Trophoblast cell (in vitro differentiated cells and primary cell): ENCODE results near the gene CTIF.

ENCODE experiments used
- DNase-seq, 2 donors: peaks; one replicate each; pipeline ENCODE4 v3.0.0-alpha.2; 2016
- H2AFZ ChIP-seq: 2 replicates; pipeline ENCODE4 v1.6.1; 2013; ENCODE audit warnings: low read length, moderate library complexity, mild to moderate bottlenecking; ENCODE audit not compliant: insufficient read depth, poor library complexity
- H2AK5ac ChIP-seq: 2 replicates; pipeline ENCODE4 v1.6.1; 2013; ENCODE audit warnings: mild to moderate bottlenecking, low read length
- H2BK120ac ChIP-seq: 2 replicates; pipeline ENCODE4 v1.6.1; 2013; ENCODE audit warnings: low read length, mild to moderate bottlenecking, moderate library complexity; ENCODE audit not compliant: insufficient read depth, poor library complexity
- H2BK12ac ChIP-seq: 2 replicates; pipeline ENCODE4 v1.6.1; 2013; ENCODE audit warnings: mild to moderate bottlenecking, low read length, moderate library complexity
- H2BK5ac ChIP-seq: 2 replicates; pipeline ENCODE4 v1.6.1; 2013; ENCODE audit warnings: low read length, low read depth, moderate library complexity, mild to moderate bottlenecking; ENCODE audit not compliant: poor library complexity
- H3K14ac ChIP-seq: 2 replicates; pipeline ENCODE4 v1.6.1; 2013; ENCODE audit warnings: mild to moderate bottlenecking, low read length
- H3K18ac ChIP-seq: 2 replicates; pipeline ENCODE4 v1.6.1; 2013; ENCODE audit warnings: mild to moderate bottlenecking, low read length
- H3K23ac ChIP-seq: 2 replicates; pipeline ENCODE4 v1.6.1; 2013; ENCODE audit warnings: low read length
- H3K27ac ChIP-seq: 2 replicates; pipeline ENCODE4 v1.5.1; 2013; ENCODE audit warnings: low read depth, mild to moderate bottlenecking, inconsistent platforms, low read length, moderate library complexity
- H3K27me3 ChIP-seq: 2 replicates; pipeline ENCODE4 v1.6.1; 2013; ENCODE audit warnings: inconsistent platforms, mild to moderate bottlenecking, low read length, moderate library complexity; ENCODE audit not compliant: insufficient read depth
- H3K36me3 ChIP-seq, 2 experiments: 1 replicate in 1 of 2; 2 replicates in 1 of 2; pipeline ENCODE4 v1.6.1; 2013; ENCODE audit warnings: low read length in 2 of 2, mild to moderate bottlenecking in 2 of 2, moderate library complexity in 1 of 2; ENCODE audit not compliant: insufficient read depth in 2 of 2, control insufficient read depth in 1 of 2
- H3K4ac ChIP-seq: 2 replicates; pipeline ENCODE4 v1.6.1; 2013; ENCODE audit warnings: low read depth, mild to moderate bottlenecking, low read length, moderate library complexity
- H3K4me1 ChIP-seq, 2 experiments: 1 replicate in 1 of 2; 2 replicates in 1 of 2; pipeline ENCODE4 v1.6.1; 2013; ENCODE audit warnings: low read length in 2 of 2, mild to moderate bottlenecking in 2 of 2, moderate library complexity in 1 of 2; ENCODE audit not compliant: insufficient read depth in 2 of 2, control insufficient read depth in 1 of 2
- H3K4me2 ChIP-seq: 2 replicates; pipeline ENCODE4 v1.6.1; 2013; ENCODE audit warnings: inconsistent platforms, mild to moderate bottlenecking, low read length, moderate library complexity
- H3K4me3 ChIP-seq: 2 replicates; pipeline ENCODE4 v1.5.1; 2013; ENCODE audit warnings: mild to moderate bottlenecking, low read depth, low read length, inconsistent platforms
- H3K79me1 ChIP-seq: one replicate; pipeline ENCODE4 v1.6.1; 2013; ENCODE audit warnings: low read length
- H3K79me2 ChIP-seq: 2 replicates; pipeline ENCODE4 v1.6.1; 2013; ENCODE audit warnings: low read length, mild to moderate bottlenecking; ENCODE audit not compliant: control insufficient read depth, insufficient read depth, poor library complexity
- H3K9ac ChIP-seq: 2 replicates; pipeline ENCODE4 v1.6.1; 2013; ENCODE audit warnings: mild to moderate bottlenecking, low read length
- H3K9me3 ChIP-seq: 2 replicates; pipeline ENCODE4 v1.6.1; 2013; ENCODE audit warnings: low read depth, mild to moderate bottlenecking, control low read depth, inconsistent platforms, low read length; ENCODE audit not compliant: insufficient read depth
- H4K12ac ChIP-seq: 2 replicates; pipeline ENCODE4 v1.6.1; 2013; ENCODE audit warnings: low read depth, mild to moderate bottlenecking, low read length, moderate library complexity
- H4K8ac ChIP-seq: 2 replicates; pipeline ENCODE4 v1.6.1; 2013; ENCODE audit warnings: low read depth, mild to moderate bottlenecking, low read length, moderate library complexity
- H4K91ac ChIP-seq: one replicate; pipeline ENCODE4 v1.6.1; 2013; ENCODE audit warnings: low read depth, mild to moderate bottlenecking, low read length, moderate library complexity
- WGBS: extraction: QIAGEN DNeasy Blood & Tissue Kit; methylation state at CpG from one replicate; pipeline ENCODE4 v1.1.7; 2013; ENCODE audit warnings: missing lambda C conversion rate; ENCODE audit not compliant: insufficient read length, insufficient coverage; ENCODE audit errors: extremely low coverage; 5-methylcytosine and 5-hydroxymethylcytosine counted together

CTIF gene

DNA sequence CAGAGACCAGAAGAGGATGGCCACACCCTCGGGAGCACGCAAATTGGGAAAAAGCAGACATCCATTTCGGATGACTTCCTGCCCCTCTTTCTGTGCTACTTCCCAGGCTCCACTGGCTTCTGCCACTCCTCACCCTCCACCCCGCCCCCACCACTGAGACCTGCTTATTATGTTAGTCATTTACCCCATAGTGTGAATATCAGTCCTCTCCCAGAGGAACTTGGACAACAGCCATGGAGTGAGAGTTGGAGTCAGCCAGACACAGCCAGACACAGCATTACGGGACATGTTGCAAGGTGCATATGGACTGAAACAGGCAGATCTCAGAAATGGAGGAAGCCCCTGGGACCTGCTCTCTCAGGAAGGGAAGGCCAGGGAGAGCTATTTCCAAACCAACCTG lies 51.8 kb downstream of the CTIF start:
- Histone ChIP-seq H3K14ac (no peak overlapping the region), H3K27ac (no peak overlapping the region), H3K4me3 (no peak overlapping the region), H3K18ac (no peak overlapping the region), H3K36me3 (peaks cover 0 to 1% of the 10 kb centered on the region in 2 experiments), H3K4me1 (peaks cover 5 to 9% of the 10 kb centered on the region in 2 experiments), H3K27me3 (no peaks in the 10 kb centered on the region), H2AFZ (no peak overlapping the region), H3K9ac (no peak overlapping the region), H2BK120ac (no peak overlapping the region), H3K79me1 (no peaks in the 10 kb centered on the region), H2BK12ac (no peak overlapping the region), H3K4ac (no peak overlapping the region), H3K23ac (no peak overlapping the region), H2BK5ac (no peak overlapping the region), H3K79me2 (peaks cover 2% of the 10 kb centered on the region), H4K12ac (no peak overlapping the region), H3K9me3 (no peaks in the 10 kb centered on the region), H4K8ac (no peak overlapping the region), H3K4me2 (no peak overlapping the region), H2AK5ac (no peak overlapping the region), H4K91ac (no peak overlapping the region)
- no peak for DNase-seq
- WGBS: no CpG with 5 or more reads among the region's 5 CpGs

DNA sequence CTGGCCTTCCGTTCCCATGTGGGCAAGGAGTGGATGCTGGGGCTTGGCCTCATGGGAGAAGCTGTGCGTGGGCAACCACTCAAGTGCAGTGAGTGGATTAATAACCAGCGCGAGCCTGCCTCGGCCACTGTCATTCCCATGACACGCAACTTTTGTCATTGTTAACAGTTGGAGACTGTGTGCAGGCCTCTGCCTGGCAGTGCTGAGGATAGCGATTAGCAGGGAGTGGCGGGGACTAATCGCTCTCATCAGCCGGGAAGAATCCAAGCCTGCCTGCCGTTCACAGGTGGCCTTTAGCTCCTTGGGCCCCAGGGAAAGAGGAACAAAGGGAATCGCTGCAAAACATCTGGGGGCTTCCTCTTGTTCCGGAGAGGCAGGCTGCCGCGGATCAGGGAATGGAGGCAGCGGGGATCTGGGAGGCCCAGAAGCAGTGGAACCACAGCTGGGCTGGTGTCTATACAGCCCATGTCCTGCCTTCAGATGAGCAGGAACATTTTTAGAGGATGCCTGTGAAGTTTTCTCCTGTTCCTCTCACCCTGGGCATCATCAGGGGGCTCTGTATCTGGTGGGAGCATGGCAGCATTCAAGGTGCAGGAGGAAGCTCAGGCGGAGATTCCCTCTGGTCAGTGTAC lies 53.8 kb downstream of the CTIF start:
- Histone ChIP-seq H3K4ac (no peak overlapping the region), H3K79me1 (no peaks in the 10 kb centered on the region), H3K27ac (no peak overlapping the region), H3K18ac (no peak overlapping the region), H3K9ac (no peak overlapping the region), H3K9me3 (no peaks in the 10 kb centered on the region), H4K91ac (no peak overlapping the region), H3K79me2 (peaks cover 2% of the 10 kb centered on the region), H3K36me3 (peaks cover 0 to 3% of the 10 kb centered on the region in 2 experiments), H2BK12ac (no peak overlapping the region), H2BK120ac (no peak overlapping the region), H3K4me1 (peaks cover 5 to 9% of the 10 kb centered on the region in 2 experiments), H3K27me3 (no peaks in the 10 kb centered on the region), H4K12ac (no peak overlapping the region), H3K4me2 (no peak overlapping the region), H3K4me3 (no peak overlapping the region), H3K14ac (no peak overlapping the region), H2AFZ (no peak overlapping the region), H4K8ac (no peak overlapping the region), H2AK5ac (no peak overlapping the region), H2BK5ac (no peak overlapping the region), H3K23ac (no peak overlapping the region)
- no CpG with 5 or more reads among the region's 17 CpGs for WGBS
- peak in 1 of 2 donors; percentile 48 for DNase-seq

DNA sequence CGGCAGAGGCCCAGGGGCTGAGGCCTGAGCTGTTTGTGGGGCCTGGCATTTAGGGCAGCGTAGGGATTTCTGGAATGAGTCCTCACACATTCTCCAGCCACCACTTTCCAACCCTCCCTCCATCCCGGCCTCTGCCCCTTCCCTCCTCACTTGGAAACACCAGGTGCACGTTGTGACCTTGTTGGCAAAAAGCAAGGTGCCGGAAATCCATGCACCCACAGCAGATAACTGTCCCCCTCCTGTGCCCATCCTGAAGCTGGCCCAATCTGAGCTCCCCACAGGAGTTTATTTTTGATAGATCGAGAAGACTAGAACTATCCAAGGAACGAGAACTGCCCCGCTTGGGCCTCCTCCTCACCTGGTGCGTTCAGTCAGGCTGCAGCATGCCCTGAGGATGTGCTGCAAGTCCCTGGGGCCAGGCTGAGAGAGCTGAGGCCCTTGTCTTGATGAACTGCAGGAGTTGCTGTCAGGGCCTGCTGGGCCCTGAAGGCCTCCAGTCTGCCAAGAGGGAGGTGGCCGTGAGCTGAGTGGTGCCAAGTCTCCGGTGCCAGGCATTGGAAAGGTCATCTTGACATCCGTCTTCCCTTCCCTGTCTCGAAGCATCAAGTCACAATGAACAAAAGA lies 55.8 kb downstream of the CTIF start:
- H3K4ac ChIP-seq: no peak overlapping the region
- H2BK5ac ChIP-seq: no peak overlapping the region
- no peak overlapping the region for H4K8ac ChIP-seq
- no peaks in the 10 kb centered on the region for H3K27me3 ChIP-seq
- peak; percentile 50 to 73 for DNase-seq
- no peak overlapping the region for H3K18ac ChIP-seq
- H2BK120ac ChIP-seq: no peak overlapping the region
- H2AFZ ChIP-seq: no peak overlapping the region
- H3K27ac ChIP-seq: no peak overlapping the region
- H4K91ac ChIP-seq: no peak overlapping the region
- no peak overlapping the region for H2BK12ac ChIP-seq
- H3K9ac ChIP-seq: no peak overlapping the region
- no CpG with 5 or more reads among the region's 13 CpGs for WGBS
- H3K9me3 ChIP-seq: peaks cover 2% of the 10 kb centered on the region
- H3K36me3 ChIP-seq: peaks cover 0 to 3% of the 10 kb centered on the region in 2 experiments
- peaks cover 5 to 9% of the 10 kb centered on the region in 2 experiments for H3K4me1 ChIP-seq
- H3K4me2 ChIP-seq: no peak overlapping the region
- H4K12ac ChIP-seq: no peak overlapping the region
- no peak overlapping the region for H3K14ac ChIP-seq
- H2AK5ac ChIP-seq: no peak overlapping the region
- no peaks in the 10 kb centered on the region for H3K79me1 ChIP-seq
- no peak overlapping the region for H3K23ac ChIP-seq
- H3K4me3 ChIP-seq: no peak overlapping the region
- no peaks in the 10 kb centered on the region for H3K79me2 ChIP-seq

DNA sequence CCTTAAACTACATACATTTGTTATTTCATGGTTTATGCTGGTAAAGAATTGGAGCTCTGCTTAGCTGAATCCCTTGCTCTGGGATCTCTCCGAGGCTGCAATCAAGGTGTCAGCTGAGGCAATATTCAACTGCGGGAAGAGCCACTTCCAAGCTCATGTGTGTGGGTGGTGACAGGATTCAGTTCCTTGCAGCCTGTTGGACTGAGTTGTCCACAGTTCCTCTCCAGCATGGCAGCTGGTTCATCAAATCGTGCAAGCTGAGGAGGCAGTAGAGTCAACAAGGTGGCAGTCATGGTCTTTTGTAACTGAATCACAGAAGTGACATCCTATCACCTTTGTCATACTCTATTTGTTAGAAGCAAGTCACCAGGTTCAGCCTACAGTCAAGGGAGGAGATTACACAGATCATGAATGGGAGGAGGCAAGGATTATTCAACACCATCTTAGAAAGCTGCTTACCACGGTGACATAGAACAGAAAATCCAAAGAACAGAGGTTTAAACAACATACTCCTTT lies 56.9 kb downstream of the CTIF start:
- H3K4me3 ChIP-seq: no peak overlapping the region
- no peak overlapping the region for H3K4ac ChIP-seq
- no peaks in the 10 kb centered on the region for H3K27me3 ChIP-seq
- H2AFZ ChIP-seq: no peak overlapping the region
- H3K79me2 ChIP-seq: no peaks in the 10 kb centered on the region
- peaks cover 2% of the 10 kb centered on the region for H3K9me3 ChIP-seq
- no peak overlapping the region for H2AK5ac ChIP-seq
- H2BK12ac ChIP-seq: no peak overlapping the region
- H4K12ac ChIP-seq: no peak overlapping the region
- H3K9ac ChIP-seq: no peak overlapping the region
- H4K91ac ChIP-seq: no peak overlapping the region
- no peak overlapping the region for H3K18ac ChIP-seq
- H3K4me1 ChIP-seq: peaks cover 12 to 17% of the 10 kb centered on the region in 2 experiments
- H3K4me2 ChIP-seq: no peak overlapping the region
- H3K36me3 ChIP-seq: peaks cover 0 to 3% of the 10 kb centered on the region in 2 experiments
- H3K27ac ChIP-seq: no peak overlapping the region
- no peak overlapping the region for H2BK120ac ChIP-seq
- no peak overlapping the region for H3K23ac ChIP-seq
- no CpG with 5 or more reads among the region's 4 CpGs for WGBS
- H4K8ac ChIP-seq: no peak overlapping the region
- no peak overlapping the region for H3K14ac ChIP-seq
- H3K79me1 ChIP-seq: no peaks in the 10 kb centered on the region
- no peak for DNase-seq
- H2BK5ac ChIP-seq: no peak overlapping the region
